Measurements from ENCODE around the gene MIXL1.
"Not testable (repeated sequence)": the region's sequence is repeated elsewhere in the genome, so short reads cannot be mapped to it uniquely, and the experiment has no call there.

Gene MIXL1

DNA sequence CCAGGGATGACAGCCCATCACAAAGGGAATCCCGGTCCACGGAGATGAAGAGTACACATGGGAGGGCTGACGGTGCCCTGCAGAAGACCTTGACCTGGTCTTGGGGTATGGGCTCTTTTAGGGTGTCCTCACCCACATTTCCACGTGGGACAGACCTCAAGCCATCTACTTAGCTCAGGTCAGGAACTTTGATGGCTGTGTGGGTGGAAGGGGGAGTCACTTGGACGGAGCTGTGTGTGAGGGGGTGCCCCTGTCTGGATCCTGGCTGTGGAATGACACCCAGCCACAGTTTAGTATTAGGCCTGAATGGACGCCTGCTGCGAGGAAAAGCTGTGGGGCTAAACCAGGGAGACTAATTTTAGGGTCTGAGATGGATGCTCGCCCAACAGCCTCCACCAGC lies 10.9 kb upstream of the MIXL1 start:
- DNase-seq (ENCODE audit: low read depth, low spot score): no peak

DNA sequence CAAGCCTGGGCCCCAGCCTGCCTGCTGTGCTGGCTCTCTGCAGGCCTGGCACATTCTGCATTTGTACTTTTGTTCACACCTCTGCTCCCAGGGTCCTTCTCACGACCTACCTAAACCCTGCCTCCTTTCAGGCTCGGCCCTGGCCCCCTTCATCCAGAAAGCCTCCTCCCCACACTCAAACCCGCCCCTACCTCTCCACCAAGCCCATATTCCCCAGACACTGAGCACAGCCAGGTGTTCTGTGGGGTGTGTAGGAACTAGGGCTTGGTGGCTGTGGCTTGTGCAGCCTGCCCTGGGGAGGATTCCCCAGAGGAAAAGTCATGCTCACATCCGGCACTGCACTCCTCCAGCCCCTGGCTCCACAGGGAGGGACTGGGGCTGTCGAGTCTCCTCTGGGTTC lies 8.2 kb upstream of the MIXL1 start:
- DNase-seq (ENCODE audit: low read depth, low spot score): peak; percentile 83

DNA sequence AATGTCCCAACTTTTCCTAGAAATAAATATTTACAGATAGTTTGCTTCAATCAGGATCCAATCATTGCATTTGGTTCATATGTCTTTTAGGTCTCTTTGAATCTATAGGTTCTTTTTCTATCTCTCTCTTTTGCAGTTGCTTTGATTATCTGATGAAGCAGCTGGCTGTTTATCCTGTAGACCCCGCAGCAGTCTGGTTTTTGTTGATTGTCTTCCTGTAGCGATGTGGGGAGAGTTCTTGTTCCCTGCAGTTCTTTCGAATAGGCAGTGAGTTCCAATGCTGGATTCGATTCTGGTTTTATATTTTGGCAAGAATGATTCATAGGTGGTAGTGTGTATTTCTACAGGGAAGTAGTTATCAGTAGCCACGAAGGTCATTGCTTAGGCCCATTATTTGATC lies 7.4 kb upstream of the MIXL1 start:
- peak; percentile 44 for DNase-seq (ENCODE audit: low read depth, low spot score)

DNA sequence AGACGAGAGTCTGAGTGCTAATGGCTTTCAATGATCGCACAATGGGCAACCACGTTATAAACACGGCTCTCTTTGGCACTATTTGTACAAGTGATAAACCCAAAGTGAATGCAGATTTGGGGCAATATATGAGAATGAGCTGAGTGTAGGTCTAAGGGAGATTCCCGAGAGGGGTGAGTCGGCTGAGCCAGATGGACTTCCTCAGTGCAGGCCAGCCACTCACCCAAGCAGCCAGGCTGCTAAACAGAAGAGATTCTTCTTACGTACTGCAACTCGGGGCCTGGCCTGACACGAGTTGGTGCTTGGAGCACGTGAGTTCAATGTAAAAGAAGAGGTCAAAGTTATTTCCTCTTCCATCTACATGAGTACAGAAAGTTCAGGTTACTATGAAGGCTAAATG lies 6.2 kb upstream of the MIXL1 start:
- no peak for DNase-seq (ENCODE audit: low read depth, low spot score)

DNA sequence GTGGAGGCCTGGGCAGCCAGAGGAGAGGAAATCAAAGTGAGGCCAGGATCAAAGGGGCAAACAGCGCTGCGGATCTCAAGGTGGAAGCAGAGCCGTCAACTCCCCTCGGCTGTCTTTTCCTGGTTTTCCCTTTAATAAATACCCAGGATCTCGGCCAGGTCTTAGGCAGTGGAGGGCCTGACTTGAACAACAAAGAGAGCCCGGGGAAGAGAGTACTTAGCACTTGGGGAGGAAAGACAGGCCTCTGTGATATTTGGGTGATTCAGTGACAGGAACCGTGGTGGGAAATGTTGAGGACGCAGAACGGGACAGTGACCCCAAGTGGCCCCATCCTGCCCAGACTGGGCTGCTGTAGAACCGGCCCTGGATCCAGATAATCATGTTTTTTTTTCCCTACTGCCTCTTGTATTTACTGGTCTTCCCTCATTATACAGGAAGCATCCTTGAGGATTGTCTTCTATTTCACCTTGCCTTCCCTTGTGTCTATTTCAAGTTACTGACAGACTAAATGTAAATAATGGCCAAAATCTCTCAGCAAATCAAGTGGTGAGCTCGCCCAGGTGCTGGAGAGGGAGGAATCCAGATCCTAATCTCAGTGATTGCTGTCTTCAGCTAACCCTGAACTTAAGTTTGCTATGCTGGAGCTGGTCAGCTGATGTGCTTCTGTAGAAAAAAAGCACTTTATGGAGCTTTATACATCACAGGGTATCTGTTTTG lies 2.8 kb upstream of the MIXL1 start:
- DNase-seq (ENCODE audit: low read depth, low spot score): peak; percentile 58

DNA sequence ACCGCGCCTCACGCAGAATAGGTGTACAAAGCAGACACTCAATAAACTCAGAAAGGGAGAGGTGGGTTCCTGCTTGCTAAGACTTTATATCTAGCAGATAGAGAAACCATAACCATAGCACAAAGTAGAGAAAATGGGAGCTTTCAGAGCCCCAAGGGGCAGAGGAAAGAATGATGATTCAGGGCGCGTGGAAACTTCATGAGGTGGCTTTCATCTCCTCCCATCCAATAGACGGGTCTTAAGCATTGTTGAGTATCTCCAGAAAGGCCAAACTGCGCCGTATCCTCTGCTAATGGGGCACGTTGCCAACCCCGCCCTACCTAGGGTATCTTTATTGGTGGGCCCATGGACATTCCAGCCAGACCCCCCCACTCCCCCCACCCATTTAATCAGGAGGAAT lies 778 bp upstream of the MIXL1 start:
- DNase-seq (ENCODE audit: low read depth, low spot score): no peak

DNA sequence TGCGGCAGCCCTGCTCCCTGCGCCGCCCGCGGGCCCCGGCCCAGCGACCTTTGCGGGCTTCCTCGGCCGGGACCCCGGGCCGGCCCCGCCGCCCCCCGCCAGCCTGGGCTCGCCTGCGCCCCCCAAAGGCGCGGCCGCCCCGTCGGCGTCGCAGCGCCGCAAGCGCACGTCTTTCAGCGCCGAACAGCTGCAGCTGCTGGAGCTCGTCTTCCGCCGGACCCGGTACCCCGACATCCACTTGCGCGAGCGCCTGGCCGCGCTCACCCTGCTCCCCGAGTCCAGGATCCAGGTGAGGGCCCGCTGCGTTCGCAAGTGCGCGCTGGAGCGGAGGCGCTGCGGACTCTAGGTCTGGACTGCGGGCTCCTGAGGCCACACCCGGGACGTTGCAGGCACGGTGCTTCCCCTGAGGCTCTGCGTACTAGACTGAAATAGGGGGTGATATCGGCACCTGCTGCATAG lies 351 bp downstream of the MIXL1 start:
- DNase-seq (ENCODE audit: low read depth, low spot score): peak; percentile 46

DNA sequence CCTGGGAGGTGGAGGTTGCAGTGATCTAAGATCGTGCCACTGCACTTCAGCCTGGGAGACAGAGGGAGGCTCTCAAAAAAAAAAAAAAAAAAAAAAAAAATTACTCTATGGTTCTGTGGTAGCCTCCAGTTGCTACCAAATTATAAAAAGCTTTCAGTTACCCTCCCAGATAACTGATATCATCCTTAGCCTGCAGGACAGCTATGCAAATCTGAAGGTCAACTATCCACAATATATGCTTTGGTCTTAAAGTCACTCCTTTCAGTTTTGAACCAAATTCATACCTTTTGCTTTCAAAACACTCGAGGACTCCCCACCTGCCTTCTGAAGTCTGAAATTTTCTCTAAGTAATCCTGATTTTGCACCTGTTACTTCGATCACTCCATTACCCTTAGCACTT lies 3.1 kb downstream of the MIXL1 start:
- no peak for DNase-seq (ENCODE audit: low read depth, low spot score)

DNA sequence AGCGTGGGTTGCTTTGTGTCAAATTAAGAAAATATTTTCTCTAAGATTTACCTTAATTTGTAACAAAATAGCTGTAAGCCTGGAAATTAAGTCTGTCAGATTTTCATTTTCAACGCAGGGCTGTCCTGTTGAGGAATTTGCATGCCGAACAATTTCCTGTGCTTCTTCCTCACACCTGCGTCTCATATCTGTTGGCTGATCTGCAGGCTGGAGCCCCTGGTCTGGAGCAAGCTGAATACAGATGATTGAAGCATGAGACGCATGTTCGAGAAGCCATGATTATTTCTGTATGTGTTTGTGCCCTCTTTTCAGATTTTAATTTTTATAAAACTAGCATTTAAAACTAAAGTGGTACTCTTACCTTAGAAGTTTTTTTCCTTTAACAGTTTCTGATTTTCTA lies 9.8 kb downstream of the MIXL1 start:
- no peak for DNase-seq (ENCODE audit: low read depth, low spot score)

DNA sequence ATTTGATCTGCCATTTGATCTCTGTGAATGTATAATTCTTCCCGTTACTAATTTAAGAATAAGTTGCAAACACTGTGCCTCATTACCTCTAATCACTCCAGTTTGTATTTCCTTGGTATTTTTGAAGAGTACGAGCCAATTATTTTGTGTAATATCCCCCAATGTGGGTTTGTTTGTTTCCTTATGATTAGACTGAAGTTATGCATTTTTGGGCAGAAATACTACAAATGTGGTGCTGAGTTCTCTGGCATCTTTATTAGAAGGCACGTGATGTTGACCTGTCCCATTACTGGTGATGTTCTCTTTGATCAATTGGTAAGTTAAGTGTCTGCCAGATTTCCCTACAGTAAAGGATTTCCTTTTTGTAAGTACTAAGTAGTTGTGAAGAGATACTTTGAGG lies 10.3 kb downstream of the MIXL1 start:
- no peak for DNase-seq (ENCODE audit: low read depth, low spot score)

DNA sequence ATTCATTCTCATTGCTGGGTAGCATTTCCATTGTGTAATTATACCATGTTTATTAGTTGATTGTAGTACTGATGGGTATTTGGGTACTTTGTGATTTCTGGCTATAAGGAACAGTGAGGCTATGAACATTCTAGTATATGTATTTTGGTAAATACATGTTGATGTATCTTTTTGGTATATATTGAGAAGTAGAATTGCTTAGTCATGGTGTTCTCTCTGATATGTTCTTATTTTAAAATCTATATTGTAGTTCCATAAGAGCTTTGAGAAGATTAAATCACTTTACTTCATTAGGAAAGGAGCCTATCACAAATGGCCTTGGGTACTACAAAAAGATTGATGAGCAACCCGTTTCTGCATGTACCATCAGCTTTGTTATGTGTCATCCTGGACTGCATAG lies 13.4 kb downstream of the MIXL1 start:
- DNase-seq (ENCODE audit: low read depth, low spot score): no peak

DNA sequence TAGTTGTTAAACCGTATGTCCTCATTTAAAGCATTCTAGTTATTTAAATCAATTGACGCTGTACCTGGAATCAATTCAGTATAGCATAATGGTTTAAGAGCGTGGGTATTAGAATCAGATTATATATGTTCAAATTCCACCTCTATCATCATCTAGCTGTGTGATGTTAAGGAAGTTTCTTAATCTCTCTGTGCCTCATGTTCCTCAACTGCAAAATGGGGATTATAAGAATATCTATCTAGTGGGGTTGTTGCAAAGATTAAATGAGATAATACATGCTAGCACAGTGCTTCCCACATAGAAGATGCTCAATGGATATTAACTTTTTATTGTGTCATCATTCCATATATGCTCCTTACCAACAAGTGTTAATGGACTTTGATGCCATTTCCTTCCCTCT lies 16.0 kb downstream of the MIXL1 start:
- DNase-seq (ENCODE audit: low read depth, low spot score): no peak

DNA sequence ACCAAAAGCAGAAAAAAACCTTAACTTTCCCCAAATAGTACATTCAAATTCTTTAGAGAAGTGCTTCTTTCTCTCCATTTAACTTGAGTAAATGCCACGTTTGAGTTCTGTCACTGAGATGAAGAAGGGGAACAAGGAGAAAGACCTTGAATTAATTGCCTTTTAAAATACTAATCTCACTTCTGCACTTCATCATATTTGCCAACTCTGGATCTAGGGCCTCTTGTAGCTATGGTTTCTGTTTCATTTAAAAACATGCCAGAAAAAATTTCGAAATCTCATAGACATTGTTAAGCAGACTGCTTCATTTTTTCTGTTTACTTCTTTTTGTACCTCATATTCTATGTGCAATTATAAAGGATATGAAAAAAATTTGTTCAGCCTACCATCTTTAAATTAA lies 24.6 kb downstream of the MIXL1 start:
- no peak for DNase-seq (ENCODE audit: low read depth, low spot score)

DNA sequence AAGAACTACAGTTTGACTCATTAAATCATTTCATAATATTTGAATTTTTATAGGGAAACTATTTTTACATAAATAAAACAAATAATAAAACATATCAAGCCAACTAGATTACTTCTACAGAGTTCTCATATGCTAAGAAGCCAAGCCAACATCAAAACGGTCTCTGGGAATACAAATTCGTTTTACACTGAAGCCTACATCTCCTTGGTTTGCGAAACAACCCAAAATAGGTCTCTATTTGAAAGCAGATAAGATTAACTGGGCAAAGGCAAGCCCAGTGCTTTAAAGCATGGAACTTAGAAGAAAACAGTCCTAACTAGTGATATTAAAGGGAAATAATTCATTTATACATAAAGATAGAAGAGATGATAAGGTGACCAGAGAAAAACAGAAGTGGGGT lies 25.3 kb downstream of the MIXL1 start:
- no peak for DNase-seq (ENCODE audit: low read depth, low spot score)

DNA sequence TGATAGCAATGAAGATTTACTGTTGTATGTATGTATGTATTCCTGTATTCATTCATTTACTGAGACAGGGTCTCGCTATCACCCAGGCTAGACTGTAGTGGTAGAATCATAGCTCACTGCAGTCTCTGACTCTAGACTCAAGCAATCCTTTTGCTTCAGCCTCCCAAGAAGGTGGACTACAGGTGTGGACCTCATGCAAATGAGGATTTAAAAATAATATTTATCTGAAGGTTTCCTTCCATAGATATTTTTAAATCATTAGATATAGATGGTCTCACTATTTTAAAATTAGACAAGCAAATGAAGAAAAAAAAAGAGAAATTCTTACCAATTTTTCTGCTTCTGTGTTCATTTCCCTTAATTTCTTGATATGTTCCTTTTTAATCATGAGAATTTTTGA lies 27.0 kb downstream of the MIXL1 start:
- no peak for DNase-seq (ENCODE audit: low read depth, low spot score)

DNA sequence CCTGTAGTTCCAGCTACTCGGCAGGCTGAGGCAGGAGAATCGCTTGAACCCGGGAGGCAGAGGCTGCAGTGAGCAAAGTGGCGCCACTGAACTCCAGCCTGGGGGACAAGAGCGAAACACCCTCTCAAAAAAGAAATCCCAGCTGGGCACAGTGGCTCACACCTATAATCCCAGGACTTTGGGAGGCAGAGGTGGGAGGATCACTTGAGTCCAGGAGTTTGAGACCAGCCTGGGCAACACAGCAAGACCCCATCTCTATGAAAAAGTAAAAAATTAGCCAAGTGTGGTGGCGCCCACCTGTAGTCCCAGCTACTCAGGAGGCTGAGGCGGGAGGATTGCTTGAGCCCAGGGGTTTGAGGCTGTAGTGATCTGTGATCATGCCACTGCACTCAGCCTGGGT lies 29.4 kb downstream of the MIXL1 start:
- not testable (repeated sequence) for DNase-seq (ENCODE audit: low read depth, low spot score)

DNA sequence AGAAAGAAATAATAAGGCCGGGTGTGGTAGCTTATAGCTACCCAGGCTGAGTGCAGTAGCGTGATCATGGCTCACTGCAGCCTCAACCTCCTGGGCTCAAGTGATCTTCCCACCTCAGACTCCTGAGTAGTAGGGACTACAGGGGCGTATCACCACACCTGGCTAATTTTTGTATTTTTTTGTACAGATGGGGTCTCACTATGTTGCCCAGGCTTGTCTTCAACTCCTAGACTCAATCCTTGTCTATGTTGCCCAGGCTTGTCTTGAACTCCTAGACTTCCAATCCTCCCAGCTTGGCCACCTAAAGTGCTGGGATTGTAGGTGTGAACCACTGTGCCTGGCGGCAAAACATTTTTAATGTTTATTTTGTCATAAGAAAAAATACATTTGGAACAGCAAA lies 30.5 kb downstream of the MIXL1 start:
- DNase-seq (ENCODE audit: low read depth, low spot score): no peak

DNA sequence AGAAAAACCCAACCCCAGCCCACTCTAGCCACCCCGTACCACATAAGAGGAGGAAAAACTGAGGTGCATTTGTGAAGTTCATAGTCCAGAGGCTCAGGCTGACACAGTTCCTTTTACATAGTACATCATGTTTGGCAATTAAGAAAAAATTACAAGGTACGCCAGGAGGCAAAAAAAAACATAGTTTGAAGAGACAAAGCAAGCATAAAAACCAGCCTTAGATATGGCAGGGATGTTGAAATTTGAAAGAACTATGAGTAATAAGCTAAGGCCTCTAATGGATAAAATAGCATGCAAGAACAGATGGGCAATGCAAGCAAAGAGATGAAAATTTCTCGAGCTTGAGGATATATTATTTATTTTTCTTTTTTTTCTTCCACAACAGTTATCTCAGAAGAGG lies 31.9 kb downstream of the MIXL1 start:
- DNase-seq (ENCODE audit: low read depth, low spot score): no peak

DNA sequence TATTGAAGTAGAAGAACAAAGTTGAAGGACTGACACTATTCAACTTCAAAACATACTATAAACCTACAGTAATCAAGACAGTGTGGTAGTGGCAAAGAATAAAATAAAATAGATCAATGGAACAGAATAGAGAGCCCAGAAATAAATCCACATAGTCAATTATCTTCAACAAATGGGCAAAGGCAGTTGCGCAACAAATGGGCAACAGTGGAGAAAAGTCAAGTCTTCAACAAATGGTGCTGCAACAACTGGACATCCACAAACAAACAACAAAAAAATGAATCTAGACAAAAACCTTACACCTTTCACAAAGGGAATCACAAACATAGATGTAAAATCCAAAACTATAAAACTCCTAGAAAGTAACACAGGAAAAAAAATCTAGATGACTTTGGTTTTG lies 38.4 kb downstream of the MIXL1 start:
- no peak for DNase-seq (ENCODE audit: low read depth, low spot score)

DNA sequence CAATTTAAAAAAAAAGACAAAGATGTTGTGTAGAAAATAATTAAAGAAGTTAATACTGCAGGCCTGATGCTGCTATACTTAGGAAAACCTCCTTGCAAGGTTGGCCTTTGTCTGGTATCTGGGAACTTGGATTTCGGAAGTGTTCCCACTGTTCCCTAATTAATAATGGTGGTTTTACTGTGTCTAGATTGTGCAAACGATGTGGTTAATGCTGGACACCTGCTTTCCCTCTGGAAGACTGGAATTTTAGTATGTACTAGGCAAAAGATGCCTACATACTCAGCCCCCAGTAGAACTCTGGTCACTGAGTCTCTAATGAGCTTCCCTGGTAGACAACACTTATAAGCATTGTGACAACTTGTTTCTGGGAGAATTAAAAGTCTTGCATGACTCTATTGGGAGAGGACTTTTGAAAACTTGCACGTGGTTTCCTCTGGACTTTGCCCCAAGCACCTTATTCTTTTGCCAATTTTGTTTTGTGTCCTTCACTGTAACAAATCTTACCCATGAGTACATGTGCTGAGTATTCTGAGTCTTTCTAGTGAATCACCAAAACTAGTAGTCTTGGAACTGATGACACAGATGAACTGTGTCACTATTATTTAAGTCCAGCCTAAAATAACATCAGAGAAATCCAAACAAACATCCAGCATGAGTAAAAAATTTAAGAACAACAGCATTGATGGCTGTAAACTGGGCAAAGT lies 45.1 kb downstream of the MIXL1 start:
- no peak for DNase-seq (ENCODE audit: low read depth, low spot score)

DNA sequence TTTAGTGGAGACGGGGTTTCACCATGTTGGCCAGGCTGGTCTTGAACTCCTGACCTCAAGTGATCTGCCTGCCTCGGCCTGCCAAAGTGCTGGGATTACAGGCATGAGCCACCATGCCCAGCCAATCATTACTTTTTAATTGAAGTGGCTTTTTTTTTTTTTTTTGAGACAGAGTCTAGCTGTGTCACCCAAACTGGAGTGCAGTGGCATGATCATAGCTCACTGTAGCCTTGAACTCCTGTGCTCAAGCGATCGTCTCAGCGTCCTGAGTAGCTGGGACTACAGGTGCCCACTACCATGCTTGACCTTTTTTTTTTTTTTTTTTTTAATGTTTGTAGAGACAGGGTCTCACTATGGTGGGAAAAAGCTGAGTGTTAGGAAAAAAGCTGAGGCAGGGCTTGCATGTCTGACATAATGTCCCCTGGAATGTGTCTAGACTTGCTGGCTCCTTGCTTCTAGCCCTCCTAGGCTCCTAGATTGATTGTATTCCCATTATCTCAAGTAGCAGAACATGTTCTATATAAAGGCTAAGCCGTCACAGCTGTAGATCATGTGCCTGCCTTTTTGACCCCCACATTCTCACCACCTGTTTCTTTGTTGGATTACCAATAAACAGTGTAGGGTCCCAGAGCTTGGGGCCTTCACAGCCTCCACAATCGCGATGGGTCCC lies 48.9 kb downstream of the MIXL1 start:
- not testable (repeated sequence) for DNase-seq (ENCODE audit: low read depth, low spot score)

DNA sequence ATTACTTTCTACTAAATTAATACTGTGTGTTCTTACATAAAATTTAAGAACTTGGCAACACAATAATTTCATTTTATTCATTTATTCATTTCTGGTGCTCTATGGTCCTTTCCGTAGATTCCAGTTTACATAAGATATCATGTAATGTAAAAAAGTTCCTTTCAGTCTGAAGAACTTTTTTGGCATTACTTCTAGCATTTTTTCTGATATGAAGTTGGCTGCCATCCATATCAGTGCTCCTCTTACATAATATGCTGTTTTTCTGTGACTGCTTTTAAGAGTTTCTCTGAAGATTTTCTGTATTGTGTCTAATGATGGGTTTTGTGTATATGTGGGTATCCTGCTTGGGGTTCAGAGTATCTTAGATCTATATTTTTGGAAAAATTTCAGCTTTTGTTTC lies 50.7 kb downstream of the MIXL1 start:
- no peak for DNase-seq (ENCODE audit: low read depth, low spot score)

DNA sequence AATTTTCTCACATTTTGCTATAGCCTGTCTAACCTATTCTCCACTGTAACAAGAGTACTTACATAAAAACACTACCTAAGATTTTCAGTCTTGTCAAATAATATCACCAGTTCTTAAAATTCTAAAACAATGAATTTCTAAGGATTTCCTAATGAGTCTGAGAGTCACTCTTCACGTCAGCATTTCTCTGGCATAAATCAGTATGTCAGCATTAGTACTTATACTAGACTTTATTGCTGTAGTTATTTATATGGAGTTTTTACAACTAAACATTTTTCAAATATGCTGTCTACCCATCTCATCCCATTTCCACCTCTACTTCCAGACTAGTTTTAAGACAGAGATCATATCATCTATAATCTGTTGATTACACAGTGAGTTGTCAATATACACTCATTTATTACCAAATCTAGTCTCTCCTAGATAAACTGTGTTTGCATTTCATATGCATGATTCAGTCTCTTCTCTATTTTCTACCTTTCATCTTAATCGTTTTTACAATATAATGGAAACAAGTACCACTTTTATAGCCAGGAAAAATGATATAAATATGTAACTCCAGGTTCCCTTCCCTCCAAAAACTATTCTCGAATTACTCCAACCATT lies 52.7 kb downstream of the MIXL1 start:
- no peak for DNase-seq (ENCODE audit: low read depth, low spot score)
